Activated CD4-positive, alpha-beta T cell treated with anti-CD3 and anti-CD28 coated beads, Interleukin-2, amount 50 U/mL, for 24 hours (primary cell): ENCODE data around the gene CDC27.
A peak's percentile ranks its signal among the peaks of the same experiment; 100 is the strongest.
"Not testable (repeated sequence)": the region's sequence is repeated elsewhere in the genome, so short reads cannot be mapped to it uniquely, and the experiment has no call there.

Experiments used
- DNase-seq, 2 donors: peaks; one replicate each; pipeline ENCODE4 v3.0.0-alpha.2; 2020; ENCODE audit warnings: low read depth in 1 of 2, low spot score in 1 of 2

CDC27 gene

DNA sequence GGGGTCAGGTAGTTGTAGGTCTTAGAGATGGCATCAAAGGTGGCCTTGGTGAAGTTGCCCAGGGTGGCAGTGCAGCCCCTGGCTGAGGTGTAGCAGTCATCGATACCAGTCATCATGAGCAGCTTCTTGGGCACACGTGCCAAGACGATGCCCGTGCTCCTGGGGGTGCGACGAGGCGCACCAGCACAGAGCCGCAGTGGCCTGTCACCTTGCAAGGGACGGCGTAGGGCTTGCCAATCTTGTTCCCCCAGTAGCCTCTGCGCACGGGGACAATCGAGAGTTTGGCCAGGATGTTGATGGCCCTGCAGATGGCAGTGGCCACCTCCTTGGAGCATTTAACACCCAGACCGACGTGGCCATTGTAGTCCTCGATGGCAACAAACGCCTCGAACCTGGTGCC, 29.8 kb downstream of the CDC27 start:
- no peak for DNase-seq

DNA sequence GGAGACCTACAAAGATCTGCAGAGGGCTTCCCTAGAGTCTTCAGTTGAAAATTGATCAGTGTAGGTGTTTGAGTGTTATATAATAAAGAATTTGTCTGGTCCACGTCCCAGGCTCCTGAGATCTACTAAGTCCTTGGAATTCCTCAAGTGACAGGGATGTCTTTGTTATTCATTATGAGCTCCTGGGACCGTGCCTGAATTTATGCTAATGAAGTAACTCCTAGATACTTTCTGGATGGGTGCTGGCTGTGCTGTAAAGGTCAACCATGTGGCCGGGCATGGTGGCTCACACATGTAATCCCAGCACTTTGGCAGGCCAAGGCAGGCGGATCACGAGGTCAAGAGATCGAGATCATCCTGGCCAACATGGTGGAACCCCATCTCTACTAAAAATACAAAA, 43.7 kb downstream of the CDC27 start:
- DNase-seq: no peak

DNA sequence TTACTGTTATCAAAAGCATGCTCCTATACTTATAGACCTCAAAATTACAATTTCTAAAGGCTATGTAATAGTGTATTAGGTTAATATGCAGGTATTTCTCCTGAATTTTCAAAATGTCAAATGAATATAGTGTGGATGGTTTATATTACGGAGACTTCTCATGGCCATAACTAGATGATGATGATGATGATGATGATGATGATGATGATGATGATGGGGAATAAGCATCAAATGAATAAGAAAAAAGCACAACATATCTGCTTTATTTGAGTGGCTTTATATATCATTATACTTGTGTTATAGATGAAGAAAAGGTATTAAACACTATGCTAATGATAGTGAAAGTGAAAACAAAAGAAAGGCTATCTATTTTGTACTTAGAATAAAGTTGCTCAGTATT, 53.9 kb downstream of the CDC27 start:
- DNase-seq: no peak

- not testable (repeated sequence) for DNase-seq
Observed at GRCh38 chr17:47134354-47134753, 54.7 kb downstream of the CDC27 start.

DNA sequence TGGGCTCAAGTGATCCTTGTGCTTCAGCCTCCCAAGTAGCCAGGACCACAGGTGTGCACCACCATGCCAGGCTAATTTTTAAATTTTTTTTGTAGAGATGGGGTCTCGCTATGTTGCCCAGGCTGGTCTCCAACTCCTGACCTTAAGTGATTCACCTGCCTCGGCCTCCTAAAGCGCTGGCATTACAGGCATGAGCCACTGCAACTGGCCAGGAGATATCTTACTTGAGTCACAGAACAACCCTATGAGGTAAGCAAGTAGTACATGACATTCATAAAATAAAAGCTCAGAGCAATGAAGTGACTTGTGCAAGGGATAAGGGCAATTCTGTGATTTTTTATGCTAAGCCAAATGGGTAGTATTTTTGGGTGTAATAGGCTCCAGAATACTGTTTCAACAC, 57.3 kb downstream of the CDC27 start:
- no peak for DNase-seq

- not testable (repeated sequence) for DNase-seq
Observed at GRCh38 chr17:47126835-47127234, 62.3 kb downstream of the CDC27 start.

GRCh38 chr17:47123262-47123661, 65.8 kb downstream of the CDC27 start:
- DNase-seq: not testable (repeated sequence)

GRCh38 chr17:47120521-47121095, 68.5 kb downstream of the CDC27 start:
- no peak for DNase-seq

GRCh38 chr17:47119746-47120520, 69.2 kb downstream of the CDC27 start:
- DNase-seq: no peak

- no peak for DNase-seq
Observed at GRCh38 chr17:47117386-47117785, 71.7 kb downstream of the CDC27 start.

DNA sequence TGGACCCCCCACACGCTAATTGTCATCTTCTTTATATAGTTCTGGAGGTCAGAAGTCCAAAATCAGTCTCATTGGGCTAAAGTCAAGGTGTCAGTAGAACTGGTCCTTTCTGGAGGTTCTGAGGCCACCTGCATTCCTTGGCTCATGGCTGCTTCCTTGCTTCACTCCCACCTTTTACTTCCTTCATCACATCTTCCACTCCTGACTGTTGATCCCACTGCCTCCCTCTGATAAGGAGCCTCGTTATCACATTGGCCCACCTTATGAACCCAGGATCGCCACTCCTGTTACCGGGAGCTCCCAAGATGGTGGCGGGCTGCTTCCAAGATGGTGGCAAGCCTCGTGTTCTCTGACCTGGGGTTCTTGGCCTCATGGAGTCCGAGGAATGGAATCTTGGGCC, 83.0 kb downstream of the CDC27 start:
- DNase-seq: no peak

GRCh38 chr17:47105246-47105645, 83.8 kb downstream of the CDC27 start:
- not testable (repeated sequence) for DNase-seq

DNA sequence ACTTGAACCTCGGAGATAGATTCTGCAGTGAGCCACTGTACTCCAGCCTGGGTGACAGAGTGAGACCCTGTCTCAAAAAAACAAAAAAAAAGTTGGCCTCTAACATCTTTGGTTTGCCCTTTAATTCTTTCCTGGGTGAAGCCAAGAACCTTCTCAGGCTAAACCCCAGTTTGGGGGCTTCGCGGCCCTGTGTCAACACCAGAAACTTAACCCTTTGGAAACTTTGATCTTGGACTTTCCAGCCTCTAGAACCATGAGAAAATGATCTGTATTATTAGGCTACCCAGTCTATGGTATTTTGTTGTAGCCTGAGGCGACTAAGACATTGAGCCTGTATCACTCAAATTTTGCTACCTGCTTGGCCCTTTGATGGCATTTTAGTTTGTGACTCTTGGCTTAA, 86.2 kb downstream of the CDC27 start:
- DNase-seq: no peak

DNA sequence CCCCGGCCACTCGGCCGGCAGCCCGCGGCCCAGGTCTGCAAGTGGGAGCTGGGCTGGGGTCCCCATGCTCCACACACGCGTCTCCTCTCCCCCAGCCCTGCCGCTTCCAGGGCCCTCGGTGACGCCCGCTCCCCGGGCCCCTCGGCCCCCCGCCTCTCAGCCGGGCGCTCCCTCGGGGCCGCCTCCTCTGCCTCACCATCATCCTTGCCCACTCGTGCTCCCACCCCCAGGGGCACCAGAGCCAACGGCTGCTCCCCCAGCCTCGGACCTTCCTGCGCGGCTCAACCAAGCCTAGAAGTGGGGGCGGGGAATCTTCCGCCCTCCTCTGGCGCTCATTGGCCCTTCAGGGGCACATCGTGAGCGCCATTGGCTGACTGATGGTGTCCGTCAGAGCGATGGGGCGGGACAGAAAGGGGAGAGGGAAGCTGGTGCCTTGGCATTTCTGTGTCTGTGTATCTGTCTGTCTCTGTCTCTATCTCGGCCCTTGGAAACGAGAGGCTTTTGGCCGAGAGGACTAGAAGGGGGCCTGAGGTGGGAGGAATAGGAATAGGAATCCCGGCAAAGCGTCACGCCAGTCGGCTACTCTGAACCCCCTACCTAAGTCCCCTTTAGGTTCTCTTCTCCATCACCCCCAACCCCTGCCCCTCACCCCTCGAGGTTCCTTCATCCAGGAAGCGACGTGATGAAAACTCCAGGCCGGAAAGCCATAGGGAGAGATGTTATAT, 88.9 kb downstream of the CDC27 start:
- peak; percentile 75 to 87 for DNase-seq

DNA sequence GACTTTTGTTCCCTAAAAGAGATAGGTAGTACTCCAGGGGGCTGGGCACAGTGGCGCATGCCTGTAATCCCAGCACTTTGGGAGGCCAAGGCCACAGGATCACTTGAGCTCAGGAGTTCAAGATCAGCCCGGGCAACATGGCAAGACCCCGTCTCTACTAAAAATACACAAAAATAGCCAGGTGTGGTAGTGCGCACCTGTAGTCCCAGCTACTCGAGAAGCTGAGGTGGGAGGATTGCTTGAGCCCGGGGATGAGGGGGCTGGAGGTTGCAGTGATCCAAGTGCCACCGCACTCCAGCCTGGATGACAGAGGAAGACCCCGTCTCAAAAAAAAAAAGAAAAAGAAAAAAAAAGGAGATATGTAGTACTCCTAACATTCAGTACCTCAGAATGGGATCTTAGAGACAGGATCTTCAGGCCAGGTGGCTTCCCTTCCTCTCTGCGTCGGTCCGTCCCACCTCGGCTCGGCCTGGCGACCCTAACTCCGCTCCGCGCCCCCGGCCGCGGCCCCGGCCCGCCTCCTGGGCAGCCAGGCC, 89.6 kb downstream of the CDC27 start:
- DNase-seq: no peak

GRCh38 chr17:47096343-47096742, 92.8 kb downstream of the CDC27 start:
- no peak for DNase-seq

DNA sequence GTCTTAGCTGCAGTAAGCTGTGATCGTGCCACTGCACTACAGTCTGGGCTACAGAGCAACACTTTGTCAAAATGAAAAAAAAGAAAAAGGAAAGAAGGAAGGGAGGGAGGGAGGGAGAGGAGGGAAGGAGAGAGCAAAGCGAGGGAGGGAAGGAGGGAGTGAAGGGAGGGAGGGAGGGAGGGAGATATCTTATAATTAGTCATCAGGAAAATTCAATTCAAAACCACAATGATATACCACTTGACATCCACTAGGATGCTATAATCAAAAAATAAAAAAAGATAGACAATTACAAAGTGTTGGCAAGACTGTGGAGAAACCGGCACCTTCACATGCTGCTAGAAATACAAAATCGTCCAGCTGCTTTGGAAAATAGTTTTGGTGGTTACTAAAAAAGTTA, 93.8 kb downstream of the CDC27 start:
- no peak for DNase-seq

- no peak for DNase-seq
Observed at GRCh38 chr17:47087093-47087492, 102.0 kb downstream of the CDC27 start.

- DNase-seq: no peak
Observed at GRCh38 chr17:47085736-47086135, 103.4 kb downstream of the CDC27 start.

DNA sequence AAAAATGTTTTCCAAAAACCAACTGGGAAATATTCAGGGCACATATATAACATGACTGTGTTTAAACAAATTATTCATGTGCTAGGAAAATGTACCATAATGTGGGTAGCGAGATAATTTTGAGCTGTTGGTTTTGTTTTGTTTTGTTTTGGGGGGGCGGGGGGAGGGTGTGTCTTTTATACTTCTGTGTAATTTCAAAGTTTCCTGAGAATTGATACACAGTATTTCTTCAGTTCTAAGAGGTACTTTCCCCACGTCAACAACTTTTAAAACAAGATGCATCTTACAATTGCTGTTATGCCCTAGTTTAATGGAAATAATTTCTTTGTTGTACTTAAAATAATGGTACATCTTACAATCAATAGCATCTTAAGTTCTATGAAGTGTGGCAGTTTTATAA, 110.3 kb downstream of the CDC27 start:
- DNase-seq: no peak

GRCh38 chr17:47077576-47077975, 111.5 kb downstream of the CDC27 start:
- DNase-seq: no peak

GRCh38 chr17:47076171-47076570, 112.9 kb downstream of the CDC27 start:
- DNase-seq: no peak
